RWPE1 (cell line): ENCODE results near the gene ABCF1.
A peak's percentile ranks its signal among the peaks of the same experiment; 100 is the strongest.
"Not testable (repeated sequence)": the region's sequence is repeated elsewhere in the genome, so short reads cannot be mapped to it uniquely, and the experiment has no call there.

Experiments used
- CTCF ChIA-PET: fragments of 350-600 bp; sonication (Branson Sonifier 250); formaldehyde crosslinking; extraction: SDS; loops from one replicate; lab custom pipeline; 2021; lab: Yijun Ruan, JAX
- POLR2A ChIA-PET: fragments of 400-600 bp; formaldehyde crosslinking; extraction: SDS; loops from one replicate; lab custom pipeline; 2020; ENCODE audit warnings: antibody characterized with exemption; ENCODE audit not compliant: low non-redundant PET; lab: Yijun Ruan, JAX
- DNase-seq: peaks from one replicate; pipeline ENCODE4 v3.0.0; 2012; ENCODE audit warnings: low spot score
- H3K27ac ChIP-seq: fragments of 450-650 bp; 2 replicates; pipeline ENCODE4 v1.5.1; 2017
- CTCF ChIP-seq: fragments of 450-650 bp; conservative IDR thresholded peaks from 2 replicates; pipeline ENCODE4 v1.5.1; 2017; ENCODE audit warnings: low read depth, mild to moderate bottlenecking

Gene ABCF1

DNA sequence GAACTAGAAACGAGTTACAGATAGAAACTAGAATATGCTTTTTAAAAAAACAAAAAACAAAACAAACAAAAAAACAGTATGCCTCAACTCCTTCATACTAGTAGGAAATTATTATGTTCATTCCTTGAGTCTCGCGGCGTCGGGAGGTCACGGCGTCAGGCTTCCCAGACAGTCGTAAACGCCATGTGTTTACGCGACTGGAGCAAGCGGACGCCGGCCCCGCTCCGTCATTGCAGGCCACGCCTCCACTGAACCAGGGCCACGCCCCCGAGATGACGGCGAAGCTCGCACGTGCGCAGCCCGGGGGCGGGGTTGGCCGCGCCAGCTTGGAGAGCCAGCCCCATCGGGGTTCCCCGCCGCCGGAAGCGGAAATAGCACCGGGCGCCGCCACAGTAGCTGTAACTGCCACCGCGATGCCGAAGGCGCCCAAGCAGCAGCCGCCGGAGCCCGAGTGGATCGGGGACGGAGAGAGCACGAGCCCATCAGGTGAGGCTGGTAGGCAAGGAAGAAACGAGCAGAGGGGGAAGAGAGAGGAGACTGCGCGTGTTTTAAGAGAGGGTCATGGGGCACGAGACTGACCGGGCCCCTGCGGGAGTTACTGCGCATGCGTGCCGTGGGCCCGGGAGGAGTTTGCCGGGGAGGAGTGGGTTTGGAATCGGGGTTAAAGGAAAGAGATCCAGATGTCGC is at the start of gene ABCF1:
TSS of gene ABCF1 (plus strand) at position 368 of the 687 bp plus-strand sequence. CDS start at position 414, 46 bp downstream.
- ChIA-PET CTCF (interaction anchor here (0.6 to 0.9 kb wide), 2 partner anchors 26 to 508 kb away, joined by 3 read pairs; no protein-coding TSS in a partner anchor), POLR2A (interaction anchor here (0.5 to 1.8 kb wide), 2 partner anchors 14 to 42 kb away, joined by 3 to 4 read pairs; partner anchors contain the start of gene PRR3)
- H3K27ac ChIP-seq = peak within 1 kb of the TSS; percentile 84
- peak; percentile 98 for DNase-seq
- TF ChIP-seq CTCF = no peak

DNA sequence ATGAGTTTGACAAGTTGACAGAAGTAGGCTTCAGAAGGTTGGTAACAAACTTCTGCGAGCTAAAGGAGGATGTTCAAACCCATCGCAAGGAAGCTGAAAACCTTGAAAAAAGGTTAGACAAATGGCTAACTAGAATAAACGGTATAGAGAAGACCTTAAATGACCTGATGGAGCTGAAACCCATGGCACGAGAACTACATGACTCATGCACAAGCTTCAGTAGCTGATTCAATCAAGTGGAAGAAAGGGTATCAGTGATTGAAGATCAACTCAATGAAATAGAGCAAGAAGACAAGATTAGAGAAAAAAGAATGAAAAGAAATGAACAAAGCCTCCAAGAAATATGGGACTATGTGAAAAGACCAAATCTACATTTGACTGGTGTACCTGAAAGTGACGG is 49.3 kb upstream of the ABCF1 start:
- ChIA-PET CTCF (interaction anchor here (0.7 to 1.1 kb wide), 2 partner anchors 10 to 21 kb away, joined by 3 to 4 read pairs; no protein-coding TSS in a partner anchor), POLR2A (interaction anchor here (1.1 kb wide), 1 partner anchor 17 kb away, joined by 4 read pairs; no protein-coding TSS in a partner anchor)
- peak overlapping the region; percentile 97 for H3K27ac ChIP-seq
- DNase-seq = not testable (repeated sequence)

DNA sequence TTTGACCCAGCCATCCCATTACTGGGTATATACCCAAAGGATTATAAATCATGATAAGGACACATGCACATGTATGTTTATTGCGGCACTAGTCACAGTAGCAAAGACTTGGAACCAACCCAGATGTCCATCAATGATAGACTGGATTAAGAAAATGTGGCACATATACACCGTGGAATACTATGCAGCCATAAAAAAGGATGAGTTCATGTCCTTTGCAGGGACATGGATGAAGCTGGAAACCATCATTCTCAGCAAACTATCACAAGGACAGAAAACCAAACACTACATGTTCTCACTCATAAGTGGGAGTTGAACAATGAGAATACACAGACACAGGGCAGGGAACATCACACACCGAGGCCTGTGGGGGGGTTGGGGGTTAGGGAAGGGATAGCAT is 44.8 kb upstream of the ABCF1 start:
- POLR2A ChIA-PET, H3K27ac ChIP-seq, DNase-seq, CTCF ChIA-PET: not testable (repeated sequence)

GRCh38 chr6:30529349-30529875 is 41.8 kb upstream of the ABCF1 start:
- CTCF ChIA-PET = interaction anchor here (0.7 to 1.5 kb wide), 4 partner anchors 12 to 263 kb away, joined by 3 to 6 read pairs (median 4); no protein-coding TSS in a partner anchor
- H3K27ac ChIP-seq = peak overlapping the region; percentile 26; the same call in 1 of the 2 replicates
- POLR2A ChIA-PET, DNase-seq: not testable (repeated sequence)

- CTCF ChIA-PET = interaction anchor here (0.7 to 1.5 kb wide), 4 partner anchors 11 to 262 kb away, joined by 3 to 6 read pairs (median 4); no protein-coding TSS in a partner anchor
- no peak for TF ChIP-seq CTCF
- no peak for DNase-seq
- POLR2A ChIA-PET = no interaction called here
- H3K27ac ChIP-seq = no peak overlapping the region
Measured at GRCh38 chr6:30530014-30530413, 41.2 kb upstream of the ABCF1 start.

DNA sequence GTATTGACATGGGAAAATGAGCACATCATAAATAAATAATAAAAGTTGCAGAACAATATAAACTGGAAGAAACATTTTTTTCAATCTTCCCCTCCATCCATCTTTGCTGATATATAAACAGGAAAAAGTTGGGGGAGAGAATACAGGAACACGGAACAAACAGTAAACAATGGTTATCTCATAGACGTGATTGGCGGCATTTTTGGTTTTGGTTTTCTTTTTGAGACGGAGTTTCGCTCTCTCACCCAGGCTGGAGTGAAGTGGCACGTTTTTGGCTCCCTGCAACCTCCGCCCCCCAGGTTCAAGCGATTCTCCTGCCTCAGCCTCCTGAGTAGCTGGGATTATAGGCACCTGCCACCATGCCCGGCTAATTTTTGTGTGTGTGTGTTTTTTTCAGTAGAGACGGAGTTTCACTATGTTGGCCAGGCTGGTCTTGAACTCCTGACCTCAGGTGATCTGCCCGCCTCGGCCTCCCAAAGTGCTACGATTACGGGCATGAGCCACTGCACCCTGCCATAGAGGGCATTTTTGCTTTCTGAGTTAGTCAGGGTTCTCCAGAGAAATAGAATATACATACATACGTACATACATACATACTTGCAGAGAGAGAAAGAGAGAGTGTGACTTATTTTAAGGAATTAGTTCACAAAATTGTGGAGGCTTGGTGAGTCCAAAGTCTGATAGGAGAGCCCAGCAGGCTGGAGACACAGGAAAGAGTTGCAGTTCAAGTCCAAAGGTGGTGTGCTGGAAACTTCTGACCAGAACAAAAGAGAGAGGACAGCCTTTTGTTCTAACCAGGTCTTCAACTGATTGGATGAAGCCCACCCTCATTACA is 37.6 kb upstream of the ABCF1 start:
- no peak overlapping the region for H3K27ac ChIP-seq
- no peak for TF ChIP-seq CTCF
- DNase-seq = no peak
- POLR2A ChIA-PET = interaction anchor here (0.6 kb wide), 1 partner anchor 147 kb away, joined by 3 read pairs; no protein-coding TSS in a partner anchor
- CTCF ChIA-PET = interaction anchor here (0.7 to 1.7 kb wide), 2 partner anchors 41 to 52 kb away, joined by 5 to 6 read pairs; no protein-coding TSS in a partner anchor

DNA sequence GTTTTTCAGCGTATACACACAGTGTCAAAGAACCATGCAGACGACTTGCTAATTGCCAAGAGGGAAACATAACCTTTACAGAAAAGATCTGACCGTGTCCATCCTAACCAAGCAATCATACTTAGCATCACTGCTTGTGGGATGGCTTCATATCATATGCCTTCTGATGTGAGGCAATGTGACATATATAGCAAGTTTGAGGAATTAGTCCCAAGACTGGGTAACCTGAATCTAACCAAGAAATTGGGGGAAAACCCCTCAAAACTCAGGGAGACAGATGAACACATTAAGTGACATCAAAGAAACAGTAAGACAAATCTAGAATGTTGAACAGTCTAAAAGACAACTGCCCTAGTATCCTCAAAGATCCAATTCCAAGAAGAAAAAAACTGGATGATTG is 33.3 kb upstream of the ABCF1 start:
- DNase-seq = no peak
- TF ChIP-seq CTCF = no peak
- POLR2A ChIA-PET = no interaction called here
- CTCF ChIA-PET = interaction anchor here (0.5 kb wide), 1 partner anchor 86 kb away, joined by 3 read pairs; no protein-coding TSS in a partner anchor
- H3K27ac ChIP-seq = no peak overlapping the region
